Measurements from ENCODE around the gene ZDHHC19.

DNA sequence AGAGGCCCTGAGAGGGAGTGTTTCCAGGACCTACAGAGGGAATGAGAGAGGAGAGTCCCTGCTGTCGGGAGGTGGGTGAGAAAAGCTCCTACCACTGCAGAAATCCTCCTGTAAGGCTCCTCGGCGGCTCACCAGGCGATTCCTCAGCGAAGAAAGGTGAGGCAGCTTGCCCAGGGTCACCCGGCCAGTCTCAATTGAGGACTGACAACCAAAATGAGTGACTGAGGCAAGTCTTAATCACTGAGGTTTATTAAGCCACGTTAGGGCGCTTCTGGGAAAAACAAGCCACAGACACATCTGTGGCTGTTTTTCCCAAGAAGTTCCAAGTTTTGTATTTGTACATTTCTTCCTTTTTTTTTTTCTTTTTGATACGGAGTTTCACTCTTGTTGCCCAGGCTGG is 48.5 kb downstream of the ZDHHC19 start:
- TF ChIP-seq CTCF (IDR thresholded peaks at IDR 0.05 in 8 of 11, conservative IDR thresholded peaks at IDR 0.05 in 3 of 11) = no peak
- TF ChIP-seq POLR2A (IDR thresholded peaks at IDR 0.05) = no peak
